Fibroblast of lung (primary cell): ENCODE results near the gene CD47. TPM values are rescaled to one million over a fixed set of nuclear protein-coding genes. Genes with fewer than 3 reads are reported as not detected.

ENCODE experiments used
- DNase-seq, 2 donors: peaks; one replicate each; pipeline versions ENCODE4 v3.0.0 to v3.0.0-alpha.2; 2010; ENCODE audit warnings: low read depth in 2 of 2
- H2AFZ ChIP-seq: 2 replicates; pipeline ENCODE4 v1.5.1; 2012; ENCODE audit warnings: low read length, control low read depth, inconsistent platforms
- H3K27ac ChIP-seq: 2 replicates; pipeline ENCODE4 v1.5.1; 2011; ENCODE audit warnings: low read length, control low read depth; ENCODE audit not compliant: insufficient read depth
- H3K27me3 ChIP-seq: 2 replicates; pipeline ENCODE4 v1.5.1; 2011; ENCODE audit warnings: mild to moderate bottlenecking, low read length; ENCODE audit not compliant: control insufficient read depth, insufficient read depth
- H3K36me3 ChIP-seq: 2 replicates; pipeline ENCODE4 v1.5.1; 2011; ENCODE audit warnings: low read length; ENCODE audit not compliant: control insufficient read depth, insufficient read depth
- H3K4me1 ChIP-seq: 2 replicates; pipeline ENCODE4 v1.5.1; 2011; ENCODE audit warnings: low read length; ENCODE audit not compliant: control insufficient read depth, insufficient read depth; ENCODE audit errors: extremely low read depth
- H3K4me2 ChIP-seq: 2 replicates; pipeline ENCODE4 v1.5.1; 2011; ENCODE audit warnings: low read length, control low read depth; ENCODE audit not compliant: insufficient read depth; ENCODE audit errors: extremely low read depth
- H3K4me3 ChIP-seq, 4 experiments: fragments of 200-600 bp in 1 of 4; sonication (generic) in 1 of 4; replicated peaks in 1 of 4; 2 replicates each; pipeline ENCODE4 v1.5.1; 2011 to 2016; ENCODE audit warnings: low read length in 4 of 4, low read depth in 3 of 4, mild to moderate bottlenecking in 3 of 4, control low read depth in 2 of 4, inconsistent platforms in 1 of 4, mixed read lengths in 1 of 4; ENCODE audit not compliant: insufficient read depth in 1 of 4; ENCODE audit errors: control extremely low read depth in 1 of 4
- H3K79me2 ChIP-seq: 2 replicates; pipeline ENCODE4 v1.5.1; 2012; ENCODE audit warnings: mild to moderate bottlenecking, low read length, inconsistent platforms; ENCODE audit not compliant: control insufficient read depth, insufficient read depth
- H3K9ac ChIP-seq: 2 replicates; pipeline ENCODE4 v1.5.1; 2011; ENCODE audit warnings: mild to moderate bottlenecking, low read length, control low read depth; ENCODE audit not compliant: insufficient read depth
- H3K9me3 ChIP-seq: 2 replicates; pipeline ENCODE4 v1.5.1; 2012; ENCODE audit warnings: low read depth, low read length; ENCODE audit not compliant: control insufficient read depth, insufficient read depth
- H4K20me1 ChIP-seq: 2 replicates; pipeline ENCODE4 v1.5.1; 2011; ENCODE audit warnings: low read length; ENCODE audit not compliant: control insufficient read depth, insufficient read depth; ENCODE audit errors: extremely low read depth
- EZH2 ChIP-seq: IDR thresholded peaks from 2 replicates; pipeline ENCODE4 v1.5.1; 2012; ENCODE audit warnings: low read length, control low read depth, mild to moderate bottlenecking; ENCODE audit errors: missing control alignments
- polyA plus RNA-seq, 2 donors: library from polyadenylated mRNA; depleted of rRNA in 1 of 2; stranded (reverse) in 1 of 2; unstranded in 1 of 2; fragments of >200 nt; gene quantifications; 2 replicates each; pipeline ENCODE4 v1.2.1, GENCODE V29; 2011 to 2012; ENCODE audit warnings: missing spikeins in 1 of 2
- total RNA-seq: library from RNA; depleted of rRNA; stranded (reverse); fragments of >200 nt; gene quantifications from 2 replicates; pipeline ENCODE4 v1.2.1, GENCODE V29; 2014
- TF ChIP-seq, protein P1 (sequence below), 2 donors: IDR thresholded peaks in 1 of 2; conservative IDR thresholded peaks in 1 of 2; 1 replicate in 1 of 2; 2 replicates in 1 of 2; pipeline ENCODE4 v1.5.1; 2011 to 2012; ENCODE audit warnings: low read length in 2 of 2, control low read depth in 1 of 2, inconsistent platforms in 1 of 2, low read depth in 1 of 2, mild to moderate bottlenecking in 1 of 2

CD47 gene
- total and polyA plus RNA-seq, 2 donors (not counting 1 experiment from before 2014, with no cell fraction given): 72.0 to 91.7 TPM

DNA sequence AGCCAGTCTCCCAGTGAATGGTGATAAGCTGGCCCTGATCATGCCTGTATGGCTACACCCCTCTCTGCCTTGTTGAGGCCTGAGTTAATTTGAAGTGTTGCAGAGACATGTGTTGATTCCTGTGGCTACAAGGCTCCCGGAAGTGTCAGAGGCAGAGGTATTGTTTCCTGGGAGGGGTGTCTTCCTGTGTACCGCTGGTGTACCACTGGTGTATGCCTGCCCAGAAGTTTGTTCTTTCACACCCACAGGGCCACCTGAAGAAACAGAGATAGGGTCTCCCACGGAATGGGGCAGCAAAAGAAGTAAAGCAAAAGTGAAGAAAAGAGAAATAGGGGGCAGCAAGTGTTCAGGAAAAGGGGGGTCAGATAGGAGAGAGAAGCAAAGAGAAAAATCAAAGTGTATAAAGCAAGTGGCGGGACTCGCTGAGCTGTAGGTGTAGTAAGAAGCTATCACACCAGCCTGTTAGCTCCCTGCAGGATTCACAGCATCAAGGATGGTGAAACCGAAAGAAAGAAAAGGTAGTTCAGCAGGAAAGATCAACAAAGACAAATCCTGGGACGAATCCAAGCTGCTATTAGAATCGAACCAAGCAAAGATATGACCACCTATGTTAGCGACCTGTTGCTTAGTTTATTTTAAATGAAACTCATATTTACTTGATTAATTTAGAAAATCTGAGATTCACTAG, 36.6 kb upstream of the CD47 start:
- no peak for TF ChIP-seq EZH2
- TF ChIP-seq, protein P1, sequence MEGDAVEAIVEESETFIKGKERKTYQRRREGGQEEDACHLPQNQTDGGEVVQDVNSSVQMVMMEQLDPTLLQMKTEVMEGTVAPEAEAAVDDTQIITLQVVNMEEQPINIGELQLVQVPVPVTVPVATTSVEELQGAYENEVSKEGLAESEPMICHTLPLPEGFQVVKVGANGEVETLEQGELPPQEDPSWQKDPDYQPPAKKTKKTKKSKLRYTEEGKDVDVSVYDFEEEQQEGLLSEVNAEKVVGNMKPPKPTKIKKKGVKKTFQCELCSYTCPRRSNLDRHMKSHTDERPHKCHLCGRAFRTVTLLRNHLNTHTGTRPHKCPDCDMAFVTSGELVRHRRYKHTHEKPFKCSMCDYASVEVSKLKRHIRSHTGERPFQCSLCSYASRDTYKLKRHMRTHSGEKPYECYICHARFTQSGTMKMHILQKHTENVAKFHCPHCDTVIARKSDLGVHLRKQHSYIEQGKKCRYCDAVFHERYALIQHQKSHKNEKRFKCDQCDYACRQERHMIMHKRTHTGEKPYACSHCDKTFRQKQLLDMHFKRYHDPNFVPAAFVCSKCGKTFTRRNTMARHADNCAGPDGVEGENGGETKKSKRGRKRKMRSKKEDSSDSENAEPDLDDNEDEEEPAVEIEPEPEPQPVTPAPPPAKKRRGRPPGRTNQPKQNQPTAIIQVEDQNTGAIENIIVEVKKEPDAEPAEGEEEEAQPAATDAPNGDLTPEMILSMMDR (conservative IDR thresholded peaks at IDR 0.05 in 1 of 2, IDR thresholded peaks at IDR 0.05 in 1 of 2; ENCODE audit: low read depth in 1 of 2, low read length in 2 of 2): no peak
- Histone ChIP-seq H4K20me1 (no peaks in the 10 kb centered on the region), H3K4me1 (peaks cover 5% of the 10 kb centered on the region), H3K9me3 (no peaks in the 10 kb centered on the region), H2AFZ (no peak overlapping the region), H3K36me3 (no peaks in the 10 kb centered on the region), H3K27ac (no peak overlapping the region), H3K9ac (no peak overlapping the region), H3K4me2 (no peak overlapping the region), H3K79me2 (no peaks in the 10 kb centered on the region), H3K27me3 (no peaks in the 10 kb centered on the region), H3K4me3 (no peak overlapping the region)
- no peak for DNase-seq

DNA sequence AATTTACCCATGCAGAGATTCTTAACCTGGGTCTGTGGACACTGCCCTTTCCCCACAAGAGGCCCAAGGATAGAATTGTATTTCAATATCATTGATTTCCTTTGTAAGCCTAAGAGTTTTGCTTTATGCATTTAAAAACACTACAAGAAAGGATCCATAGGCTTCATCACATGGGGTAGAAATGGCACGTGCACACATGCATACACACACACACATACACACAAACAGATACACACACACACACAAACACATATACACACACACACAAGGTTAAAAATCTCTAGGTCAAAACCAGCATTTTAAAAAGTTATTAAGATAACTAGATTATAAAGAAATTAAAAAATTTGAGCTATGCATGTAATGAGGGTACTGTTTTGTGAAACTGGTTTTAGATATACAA, 35.5 kb upstream of the CD47 start:
- no peak for TF ChIP-seq EZH2
- TF ChIP-seq, protein P1 (conservative IDR thresholded peaks at IDR 0.05 in 1 of 2, IDR thresholded peaks at IDR 0.05 in 1 of 2; ENCODE audit: low read depth in 1 of 2, low read length in 2 of 2): no peak
- Histone ChIP-seq H3K36me3 (no peaks in the 10 kb centered on the region), H3K79me2 (no peaks in the 10 kb centered on the region)

DNA sequence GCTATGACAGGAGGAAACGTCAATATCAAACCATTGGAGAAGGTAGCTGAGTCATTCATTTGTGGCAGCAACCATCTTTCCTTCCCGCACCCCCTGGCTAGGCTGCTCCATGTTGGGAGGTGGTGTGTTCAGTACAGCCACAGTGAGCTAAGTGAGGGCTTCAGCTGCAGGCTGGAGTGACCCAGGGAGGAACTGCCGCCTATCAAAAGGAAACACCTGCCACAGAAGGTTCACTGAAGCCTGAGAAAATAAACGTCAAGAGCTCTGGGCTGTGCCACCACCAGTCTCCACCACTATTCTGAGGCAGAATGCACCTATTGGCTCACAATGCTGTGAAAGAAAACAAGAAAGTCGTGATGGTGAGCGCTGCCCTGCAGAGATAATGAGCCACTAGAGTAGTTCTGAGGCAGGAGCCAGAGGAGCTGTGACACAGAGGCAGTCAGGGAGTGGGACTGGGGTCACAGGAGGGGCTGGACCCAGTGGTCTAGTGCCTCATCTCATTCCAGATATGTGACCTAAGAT, 34.8 kb upstream of the CD47 start:
- Histone ChIP-seq H3K9ac (no peak overlapping the region), H3K79me2 (no peaks in the 10 kb centered on the region), H3K9me3 (no peaks in the 10 kb centered on the region), H2AFZ (no peak overlapping the region), H3K27me3 (no peaks in the 10 kb centered on the region), H3K4me1 (no peaks in the 10 kb centered on the region), H4K20me1 (no peaks in the 10 kb centered on the region), H3K36me3 (no peaks in the 10 kb centered on the region), H3K27ac (no peak overlapping the region), H3K4me2 (no peak overlapping the region), H3K4me3 (no peak overlapping the region)
- no peak for DNase-seq
- TF ChIP-seq, protein P1 (conservative IDR thresholded peaks at IDR 0.05 in 1 of 2, IDR thresholded peaks at IDR 0.05 in 1 of 2; ENCODE audit: low read depth in 1 of 2, low read length in 2 of 2): no peak
- no peak for TF ChIP-seq EZH2

More for the DNA sequence above, 35.5 kb upstream of the CD47 start:
- no peak overlapping the region for H3K9ac ChIP-seq
- H3K27ac ChIP-seq: no peak overlapping the region
- H2AFZ ChIP-seq: no peak overlapping the region
- no peaks in the 10 kb centered on the region for H3K27me3 ChIP-seq
- peaks cover 1% of the 10 kb centered on the region for H3K4me1 ChIP-seq
- H4K20me1 ChIP-seq: no peaks in the 10 kb centered on the region
- H3K4me3 ChIP-seq: no peak overlapping the region
- no peak for DNase-seq
- no peaks in the 10 kb centered on the region for H3K9me3 ChIP-seq
- no peak overlapping the region for H3K4me2 ChIP-seq
